NCI-H1417 treated with DMSO at 0.1 percent for 48 hours (cell line): Measurements from ENCODE around the gene DBR1.
A peak's percentile ranks its signal among the peaks of the same experiment; 100 is the strongest.
"Not testable (repeated sequence)": the region's sequence is repeated elsewhere in the genome, so short reads cannot be mapped to it uniquely, and the experiment has no call there.

ENCODE experiments used
- DNase-seq: peaks from one replicate; lab custom pipeline; 2025; lab: John Stamatoyannopoulos, UW

The DBR1 gene

GRCh38 chr3:138186803-138187295 is 12.1 kb upstream of the DBR1 start:
- DNase-seq: peak; percentile 65

- no peak for DNase-seq
Measured at GRCh38 chr3:138186221-138186620, 11.5 kb upstream of the DBR1 start.

- no peak for DNase-seq
Measured at GRCh38 chr3:138184994-138185393, 10.3 kb upstream of the DBR1 start.

GRCh38 chr3:138180375-138181029 is 5.8 kb upstream of the DBR1 start:
- DNase-seq: peak; percentile 59

- no peak for DNase-seq
Measured at GRCh38 chr3:138173769-138174420, 826 bp downstream of the DBR1 start.

- no peak for DNase-seq
Measured at GRCh38 chr3:138172625-138173024, 2.1 kb downstream of the DBR1 start.

GRCh38 chr3:138165061-138165460 is 9.7 kb downstream of the DBR1 start:
- no peak for DNase-seq

- no peak for DNase-seq
Measured at GRCh38 chr3:138157743-138158142, 17.0 kb downstream of the DBR1 start.

GRCh38 chr3:138154534-138154933 is 20.2 kb downstream of the DBR1 start:
- DNase-seq: no peak

GRCh38 chr3:138148503-138148902 is 26.2 kb downstream of the DBR1 start:
- no peak for DNase-seq

- DNase-seq: not testable (repeated sequence)
Measured at GRCh38 chr3:138142181-138142580, 32.5 kb downstream of the DBR1 start.

- no peak for DNase-seq
Measured at GRCh38 chr3:138140940-138141339, 33.8 kb downstream of the DBR1 start.

GRCh38 chr3:138139691-138140090 is 35.0 kb downstream of the DBR1 start:
- DNase-seq: no peak

GRCh38 chr3:138137861-138138260 is 36.9 kb downstream of the DBR1 start:
- no peak for DNase-seq

GRCh38 chr3:138136201-138136600 is 38.5 kb downstream of the DBR1 start:
- no peak for DNase-seq

- no peak for DNase-seq
Measured at GRCh38 chr3:138135833-138136194, 38.9 kb downstream of the DBR1 start.

GRCh38 chr3:138135146-138135832 is 39.4 kb downstream of the DBR1 start:
- no peak for DNase-seq

- no peak for DNase-seq
Measured at GRCh38 chr3:138132239-138132638, 42.5 kb downstream of the DBR1 start, which contains the start of gene A4GNT. A4GNT (minus strand) TSS chr3:138132390; CDS start chr3:138131256, 1,134 bp downstream.

GRCh38 chr3:138127636-138128365 is 46.9 kb downstream of the DBR1 start:
- DNase-seq: no peak

- no peak for DNase-seq
Measured at GRCh38 chr3:138125548-138126221, 49.0 kb downstream of the DBR1 start.

GRCh38 chr3:138124706-138125355 is 49.9 kb downstream of the DBR1 start:
- DNase-seq: no peak
